Measurements from ENCODE around the gene GPATCH2.

GRCh38 chr1:217462159-217462558, 168.7 kb downstream of the GPATCH2 start:
- TF ChIP-seq EZH2 (IDR thresholded peaks at IDR 0.05; ENCODE audit: low read length, unreplicated experiment): no peak
- TF ChIP-seq, protein P1, sequence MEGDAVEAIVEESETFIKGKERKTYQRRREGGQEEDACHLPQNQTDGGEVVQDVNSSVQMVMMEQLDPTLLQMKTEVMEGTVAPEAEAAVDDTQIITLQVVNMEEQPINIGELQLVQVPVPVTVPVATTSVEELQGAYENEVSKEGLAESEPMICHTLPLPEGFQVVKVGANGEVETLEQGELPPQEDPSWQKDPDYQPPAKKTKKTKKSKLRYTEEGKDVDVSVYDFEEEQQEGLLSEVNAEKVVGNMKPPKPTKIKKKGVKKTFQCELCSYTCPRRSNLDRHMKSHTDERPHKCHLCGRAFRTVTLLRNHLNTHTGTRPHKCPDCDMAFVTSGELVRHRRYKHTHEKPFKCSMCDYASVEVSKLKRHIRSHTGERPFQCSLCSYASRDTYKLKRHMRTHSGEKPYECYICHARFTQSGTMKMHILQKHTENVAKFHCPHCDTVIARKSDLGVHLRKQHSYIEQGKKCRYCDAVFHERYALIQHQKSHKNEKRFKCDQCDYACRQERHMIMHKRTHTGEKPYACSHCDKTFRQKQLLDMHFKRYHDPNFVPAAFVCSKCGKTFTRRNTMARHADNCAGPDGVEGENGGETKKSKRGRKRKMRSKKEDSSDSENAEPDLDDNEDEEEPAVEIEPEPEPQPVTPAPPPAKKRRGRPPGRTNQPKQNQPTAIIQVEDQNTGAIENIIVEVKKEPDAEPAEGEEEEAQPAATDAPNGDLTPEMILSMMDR (conservative IDR thresholded peaks at IDR 0.05; ENCODE audit: low read depth, low read length): no peak
